ENCODE data around the gene LRP10. TPM values are rescaled to one million over a fixed set of nuclear protein-coding genes. Genes with fewer than 3 reads are reported as not detected.

Gene LRP10
- total and polyA plus RNA-seq, 4 donors = 25.7 to 148 (median 94.0) TPM

- Histone ChIP-seq H3K27ac (ENCODE audit: low read depth in 1 of 2, low read length in 1 of 2) (no peak overlapping the region), H3K9me3 (ENCODE audit: control insufficient read depth in 4 of 4, insufficient read depth in 3 of 4, low read length in 3 of 4) (no peaks in the 10 kb centered on the region), H3K9ac (ENCODE audit: insufficient read depth in 1 of 2, low read length in 2 of 2) (no peak overlapping the region), H3K36me3 (ENCODE audit: control insufficient read depth in 4 of 4, insufficient read depth in 4 of 4, low read length in 4 of 4) (peaks cover 12 to 55% (median 29%) of the 10 kb centered on the region in 4 donors), H3K4me3 (no peak overlapping the region), H3K27me3 (ENCODE audit: control insufficient read depth in 3 of 3, insufficient read depth in 3 of 3, low read length in 2 of 3) (no peaks in the 10 kb centered on the region), H3K4me1 (ENCODE audit: control insufficient read depth in 5 of 5, insufficient read depth in 5 of 5, low read length in 5 of 5) (peaks cover 0 to 8% (median 4%) of the 10 kb centered on the region in 5 donors)
- WGBS, 2 donors = 95 to 98% methylated on average over 22 of the region's 22 CpGs
- no peak for TF ChIP-seq CTCF (IDR thresholded peaks at IDR 0.05; ENCODE audit: control extremely low read depth, extremely low read depth)
- DNase-seq = no peak
- ATAC-seq (ENCODE audit: insufficient read depth, low FRiP score) = no peak
These were observed 5.5 kb downstream of the LRP10 start for GRCh38 chr14:22877000-22877501.

DNA sequence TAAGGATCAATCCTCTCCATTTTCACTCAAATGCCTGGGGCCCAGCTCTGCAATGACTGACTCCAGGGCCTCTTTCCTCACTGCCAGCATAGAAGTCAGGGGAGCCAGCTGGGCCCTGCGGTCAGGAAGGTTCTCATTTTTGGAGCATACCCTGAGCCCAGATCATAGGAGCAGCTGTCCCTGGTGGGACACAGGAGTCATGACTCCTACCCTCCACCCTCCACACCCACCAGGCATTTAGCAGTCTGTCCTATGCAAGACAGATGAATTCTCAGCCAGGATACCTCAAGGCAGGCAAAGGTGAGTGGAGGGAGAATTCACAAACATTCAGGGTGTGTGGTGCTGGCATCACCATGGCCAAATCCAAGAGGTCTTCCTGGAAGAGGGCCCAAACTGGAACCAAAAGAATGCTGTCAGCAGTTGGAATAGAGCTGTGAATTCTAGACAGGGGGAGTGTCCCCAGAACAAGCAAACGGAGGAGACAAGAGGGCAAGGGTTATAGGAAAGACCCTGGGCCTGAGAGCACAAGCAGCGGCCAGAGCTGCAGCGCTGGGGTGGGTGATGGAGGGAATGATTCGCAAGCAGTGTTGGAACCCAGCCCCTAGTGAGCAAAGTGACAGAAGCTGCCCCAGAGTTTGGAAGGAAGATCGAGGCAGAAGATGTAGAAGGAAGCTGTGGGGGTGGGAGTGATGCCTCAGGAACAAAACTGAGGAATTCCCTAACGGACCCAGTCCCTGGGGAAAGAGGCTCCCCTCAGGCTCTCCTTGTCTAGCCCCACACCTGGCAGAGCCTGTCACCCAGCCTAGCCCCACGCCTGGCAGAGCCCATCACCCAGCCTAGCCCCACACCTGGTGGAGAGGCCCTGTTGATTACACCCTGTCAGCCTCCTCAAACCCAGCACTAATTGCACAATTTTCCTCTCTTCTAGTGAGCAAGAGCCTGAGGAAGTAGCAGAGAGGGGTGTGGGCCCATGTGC, 7.0 kb downstream of the LRP10 start:
- Histone ChIP-seq H3K27ac (ENCODE audit: low read depth in 1 of 2, low read length in 1 of 2) (no peak overlapping the region), H3K9ac (ENCODE audit: insufficient read depth in 1 of 2, low read length in 2 of 2) (no peak overlapping the region), H3K4me1 (ENCODE audit: control insufficient read depth in 5 of 5, insufficient read depth in 5 of 5, low read length in 5 of 5) (peaks cover 0 to 12% (median 8%) of the 10 kb centered on the region in 5 donors), H3K9me3 (ENCODE audit: control insufficient read depth in 4 of 4, insufficient read depth in 3 of 4, low read length in 3 of 4) (no peaks in the 10 kb centered on the region), H3K4me3 (no peak overlapping the region), H3K36me3 (ENCODE audit: control insufficient read depth in 4 of 4, insufficient read depth in 4 of 4, low read length in 4 of 4) (peaks cover 12 to 55% (median 29%) of the 10 kb centered on the region in 4 donors), H3K27me3 (ENCODE audit: control insufficient read depth in 3 of 3, insufficient read depth in 3 of 3, low read length in 2 of 3) (no peaks in the 10 kb centered on the region)
- DNase-seq (no peak), ATAC-seq (ENCODE audit: insufficient read depth, low FRiP score) (no peak)
- no peak for TF ChIP-seq CTCF (IDR thresholded peaks at IDR 0.05; ENCODE audit: control extremely low read depth, extremely low read depth)
- WGBS, 2 donors = 79 to 81% methylated on average over 8 of the region's 8 CpGs

DNA sequence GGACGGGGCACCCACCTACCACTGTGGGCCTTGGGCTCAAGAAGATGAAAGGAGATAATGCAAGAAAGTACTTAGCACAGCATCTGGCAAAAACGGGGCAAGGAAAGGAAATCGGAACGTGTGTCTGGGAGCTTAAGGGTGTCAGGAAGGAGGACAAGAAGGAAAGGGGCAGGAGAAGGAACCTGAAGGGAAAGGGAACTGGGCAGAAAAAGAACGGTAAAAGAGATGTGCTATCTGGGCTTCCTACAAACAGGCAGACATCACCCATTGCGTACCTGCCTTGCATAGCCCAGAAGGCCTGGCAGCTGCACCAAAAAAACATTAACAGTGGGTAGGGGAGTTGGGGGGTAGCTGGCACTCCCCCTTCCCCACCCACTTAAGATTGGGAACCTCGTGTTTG, 10.5 kb downstream of the LRP10 start:
- H3K4me1 ChIP-seq (ENCODE audit: control insufficient read depth in 5 of 5, insufficient read depth in 5 of 5, low read length in 5 of 5) = peaks cover 0 to 16% (median 9%) of the 10 kb centered on the region in 5 donors
- TF ChIP-seq CTCF (IDR thresholded peaks at IDR 0.05; ENCODE audit: control extremely low read depth, extremely low read depth) = no peak
- DNase-seq (no peak), ATAC-seq (ENCODE audit: insufficient read depth, low FRiP score) (no peak)
- H3K36me3 ChIP-seq (ENCODE audit: control insufficient read depth in 4 of 4, insufficient read depth in 4 of 4, low read length in 4 of 4) = peaks cover 3 to 25% (median 10%) of the 10 kb centered on the region in 4 donors
- H3K9ac ChIP-seq (ENCODE audit: insufficient read depth in 1 of 2, low read length in 2 of 2) = no peak overlapping the region
- H3K9me3 ChIP-seq (ENCODE audit: control insufficient read depth in 4 of 4, insufficient read depth in 3 of 4, low read length in 3 of 4) = no peaks in the 10 kb centered on the region
- H3K27me3 ChIP-seq (ENCODE audit: control insufficient read depth in 3 of 3, insufficient read depth in 3 of 3, low read length in 2 of 3) = no peaks in the 10 kb centered on the region
- 30 to 42% methylated on average over 7 of the region's 7 CpGs for WGBS, 2 donors
- H3K4me3 ChIP-seq = no peak overlapping the region
- no peak overlapping the region for H3K27ac ChIP-seq (ENCODE audit: low read depth in 1 of 2, low read length in 1 of 2)
